ENCODE data around the gene CAD. TPM values are rescaled to one million over a fixed set of nuclear protein-coding genes. Genes with fewer than 3 reads are reported as not detected.

Gene CAD
- total and polyA plus RNA-seq, 2 donors (not counting 1 experiment from before 2014, with no cell fraction given), result 35.6 to 48.5 TPM

DNA sequence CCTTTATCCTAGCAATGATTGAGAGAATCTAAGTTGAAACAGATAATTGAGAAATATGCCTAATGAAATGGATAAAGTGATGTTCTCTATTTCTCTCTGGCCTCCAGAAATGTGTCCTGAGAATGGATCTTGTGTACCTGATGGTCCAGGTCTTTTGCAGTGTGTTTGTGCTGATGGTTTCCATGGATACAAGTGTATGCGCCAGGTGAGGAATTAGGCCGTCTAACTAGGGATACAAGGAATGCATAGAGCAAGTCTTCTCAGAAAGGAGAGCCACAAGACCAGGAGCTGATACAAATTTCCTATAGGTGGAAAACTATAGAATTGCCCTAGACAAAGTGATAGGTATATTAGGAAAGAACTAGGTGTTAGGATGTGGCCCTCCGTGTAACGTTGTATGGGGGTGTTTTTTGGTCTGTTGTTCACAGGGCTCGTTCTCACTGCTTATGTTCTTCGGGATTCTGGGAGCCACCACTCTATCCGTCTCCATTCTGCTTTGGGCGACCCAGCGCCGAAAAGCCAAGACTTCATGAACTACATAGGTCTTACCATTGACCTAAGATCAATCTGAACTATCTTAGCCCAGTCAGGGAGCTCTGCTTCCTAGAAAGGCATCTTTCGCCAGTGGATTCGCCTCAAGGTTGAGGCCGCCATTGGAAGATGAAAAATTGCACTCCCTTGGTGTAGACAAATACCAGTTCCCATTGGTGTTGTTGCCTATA is 592 bp upstream of the CAD start:
- TF ChIP-seq, protein P1, sequence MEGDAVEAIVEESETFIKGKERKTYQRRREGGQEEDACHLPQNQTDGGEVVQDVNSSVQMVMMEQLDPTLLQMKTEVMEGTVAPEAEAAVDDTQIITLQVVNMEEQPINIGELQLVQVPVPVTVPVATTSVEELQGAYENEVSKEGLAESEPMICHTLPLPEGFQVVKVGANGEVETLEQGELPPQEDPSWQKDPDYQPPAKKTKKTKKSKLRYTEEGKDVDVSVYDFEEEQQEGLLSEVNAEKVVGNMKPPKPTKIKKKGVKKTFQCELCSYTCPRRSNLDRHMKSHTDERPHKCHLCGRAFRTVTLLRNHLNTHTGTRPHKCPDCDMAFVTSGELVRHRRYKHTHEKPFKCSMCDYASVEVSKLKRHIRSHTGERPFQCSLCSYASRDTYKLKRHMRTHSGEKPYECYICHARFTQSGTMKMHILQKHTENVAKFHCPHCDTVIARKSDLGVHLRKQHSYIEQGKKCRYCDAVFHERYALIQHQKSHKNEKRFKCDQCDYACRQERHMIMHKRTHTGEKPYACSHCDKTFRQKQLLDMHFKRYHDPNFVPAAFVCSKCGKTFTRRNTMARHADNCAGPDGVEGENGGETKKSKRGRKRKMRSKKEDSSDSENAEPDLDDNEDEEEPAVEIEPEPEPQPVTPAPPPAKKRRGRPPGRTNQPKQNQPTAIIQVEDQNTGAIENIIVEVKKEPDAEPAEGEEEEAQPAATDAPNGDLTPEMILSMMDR (IDR thresholded peaks at IDR 0.05), result no peak
- no peak for TF ChIP-seq EZH2 (IDR thresholded peaks at IDR 0.05; ENCODE audit: borderline replicate concordance, insufficient read depth, low read depth, low read length, poor library complexity, severe bottlenecking)
- POLR2A ChIA-PET, result interaction anchor here (1.1 kb wide), 1 partner anchor 673 kb away, joined by 5 read pairs; no protein-coding TSS in a partner anchor
- Histone ChIP-seq H3K4me3 (ENCODE audit: control extremely low read depth in 1 of 5, extremely low read depth in 1 of 5, insufficient read depth in 1 of 5, low read depth in 2 of 5, low read length in 4 of 5) (peak overlapping the region in 4 of 5 experiments; percentile 31 to 85 (median 79)), H4K20me1 (ENCODE audit: control insufficient read depth, insufficient read depth, low read length, poor library complexity, severe bottlenecking) (no peaks in the 10 kb centered on the region), H2AFZ (ENCODE audit: insufficient read depth, low read depth, low read length, poor library complexity, severe bottlenecking) (peak overlapping the region; percentile 87), H3K4me1 (ENCODE audit: control insufficient read depth in 2 of 2, insufficient read depth in 2 of 2, low read length in 2 of 2) (peaks cover 28 to 33% of the 10 kb centered on the region in 2 donors), H3K9ac (ENCODE audit: low read length) (peak overlapping the region; percentile 81), H3K27me3 (replicated peaks in 1 of 4; ENCODE audit: control extremely low read depth in 1 of 4, control insufficient read depth in 3 of 4, insufficient read depth in 4 of 4, low read length in 3 of 4) (no peaks in the 10 kb centered on the region), H3K27ac (ENCODE audit: low read length in 2 of 2) (peak overlapping the region; percentile 70 to 74), H3K9me3 (ENCODE audit: control extremely low read depth in 1 of 3, control insufficient read depth in 2 of 3, insufficient read depth in 1 of 3, low read length in 2 of 3) (no peaks in the 10 kb centered on the region), H3K79me2 (ENCODE audit: control insufficient read depth, insufficient read depth, low read length) (peaks cover 26% of the 10 kb centered on the region), H3K36me3 (replicated peaks in 1 of 2; ENCODE audit: control extremely low read depth in 1 of 2, control insufficient read depth in 1 of 2, extremely low read depth in 1 of 2, insufficient read depth in 2 of 2, low read length in 1 of 2) (peaks cover 0 to 19% of the 10 kb centered on the region in 2 experiments), H3K4me2 (replicated peaks; ENCODE audit: low read depth, low read length, poor library complexity, severe bottlenecking) (peak overlapping the region; percentile 94)
- no peaks in the 10 kb centered on the region for H3K9me3 Mint-ChIP-seq (ENCODE audit: insufficient read depth)
- CTCF ChIA-PET, result interaction anchor here (1.1 kb wide), 1 partner anchor 117 kb away, joined by 3 read pairs; no protein-coding TSS in a partner anchor
- H3K27ac Mint-ChIP-seq, result peak overlapping the region; percentile 87
- WGBS (ENCODE audit: insufficient coverage), result 97% methylated on average over 10 of the region's 13 CpGs
- H3K4me1 Mint-ChIP-seq, result peaks cover 44% of the 10 kb centered on the region
- H3K27me3 Mint-ChIP-seq, result no peaks in the 10 kb centered on the region
- intact Hi-C loops (cut with micrococcal nuclease), result loop anchor here (1.0 to 10.0 kb wide), 7 partner anchors 47 to 1176 kb away; partner anchors contain the start of genes EIF2B4, FOSL2, GTF3C2 and KHK
- peak overlapping the region; percentile 98 for H3K4me3 Mint-ChIP-seq
- ATAC-seq (ENCODE audit: low read depth) (no peak), DNase-seq (no peak)

DNA sequence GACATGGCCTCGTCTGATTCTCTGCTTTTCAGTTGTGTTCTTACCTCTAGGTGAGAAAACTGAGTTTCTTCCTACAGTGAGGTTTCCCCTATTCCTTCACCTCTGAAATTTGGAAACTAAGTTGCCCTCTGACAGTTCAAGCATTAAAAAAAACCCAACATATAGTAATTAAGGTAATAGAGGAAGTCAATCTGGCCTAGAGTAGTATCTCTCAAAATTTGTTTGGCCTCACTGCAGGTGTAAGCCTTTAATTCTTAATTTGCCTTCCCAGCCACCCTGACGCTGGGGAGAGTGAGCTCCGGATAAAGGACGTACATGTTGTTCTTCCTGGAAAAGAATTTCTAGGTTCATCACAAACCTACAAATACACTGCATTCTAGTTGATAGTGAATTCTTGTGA is 1.4 kb downstream of the CAD start:
- peaks cover 2 to 28% of the 10 kb centered on the region in 2 experiments for H3K36me3 ChIP-seq (replicated peaks in 1 of 2; ENCODE audit: control extremely low read depth in 1 of 2, control insufficient read depth in 1 of 2, extremely low read depth in 1 of 2, insufficient read depth in 2 of 2, low read length in 1 of 2)
- Mint-ChIP-seq H3K4me3 (peak overlapping the region; percentile 98), H3K9me3 (ENCODE audit: insufficient read depth) (no peaks in the 10 kb centered on the region), H3K4me1 (peaks cover 34% of the 10 kb centered on the region), H3K27ac (peak overlapping the region; percentile 87), H3K27me3 (no peaks in the 10 kb centered on the region)
- no peak overlapping the region for H2AFZ ChIP-seq (ENCODE audit: insufficient read depth, low read depth, low read length, poor library complexity, severe bottlenecking)
- POLR2A ChIA-PET, result interaction anchor here (1.2 kb wide), 1 partner anchor 84 kb away, joined by 4 read pairs; the partner anchor contains the start of gene PREB
- H3K9me3 ChIP-seq (ENCODE audit: control extremely low read depth in 1 of 3, control insufficient read depth in 2 of 3, insufficient read depth in 1 of 3, low read length in 2 of 3), result no peaks in the 10 kb centered on the region
- H3K4me2 ChIP-seq (replicated peaks; ENCODE audit: low read depth, low read length, poor library complexity, severe bottlenecking), result peak overlapping the region; percentile 94
- CTCF ChIA-PET, result interaction anchor here (0.8 kb wide), 1 partner anchor 17 kb away, joined by 3 read pairs; no protein-coding TSS in a partner anchor
- DNase-seq (peak; percentile 40), ATAC-seq (ENCODE audit: low read depth) (no peak)
- intact Hi-C loops (cut with micrococcal nuclease), result loop anchor here (2.0 to 10.0 kb wide), 3 partner anchors 104 to 1174 kb away; partner anchors contain the start of genes FOSL2, MPV17 and PPM1G
- no peaks in the 10 kb centered on the region for H3K27me3 ChIP-seq (replicated peaks in 1 of 4; ENCODE audit: control extremely low read depth in 1 of 4, control insufficient read depth in 3 of 4, insufficient read depth in 4 of 4, low read length in 3 of 4)
- H4K20me1 ChIP-seq (ENCODE audit: control insufficient read depth, insufficient read depth, low read length, poor library complexity, severe bottlenecking), result no peaks in the 10 kb centered on the region
- H3K4me3 ChIP-seq (ENCODE audit: control extremely low read depth in 1 of 5, extremely low read depth in 1 of 5, insufficient read depth in 1 of 5, low read depth in 2 of 5, low read length in 4 of 5), result no peak overlapping the region
- WGBS (ENCODE audit: insufficient coverage), result 50% methylated on average over 1 of the region's 4 CpGs
- H3K27ac ChIP-seq (ENCODE audit: low read length in 2 of 2), result no peak overlapping the region
- H3K9ac ChIP-seq (ENCODE audit: low read length), result peak overlapping the region; percentile 81
- H3K79me2 ChIP-seq (ENCODE audit: control insufficient read depth, insufficient read depth, low read length), result peaks cover 26% of the 10 kb centered on the region
- peaks cover 19 to 25% of the 10 kb centered on the region in 2 donors for H3K4me1 ChIP-seq (ENCODE audit: control insufficient read depth in 2 of 2, insufficient read depth in 2 of 2, low read length in 2 of 2)
- no peak for TF ChIP-seq EZH2 (IDR thresholded peaks at IDR 0.05; ENCODE audit: borderline replicate concordance, insufficient read depth, low read depth, low read length, poor library complexity, severe bottlenecking)
- TF ChIP-seq, protein P1 (IDR thresholded peaks at IDR 0.05), result no peak

Data from B cell (primary cell).